SK-N-SH treated with all-trans-retinoic acid at 6 μM for 48 hours (cell line): ENCODE results near the gene INSL3.

Source experiments
- ATAC-seq: fragments of 200-7000 bp; cut with Tn5 transposase; 3 replicates; pipeline ENCODE4 v1.9.1; 2020; ENCODE audit warnings: mild to moderate bottlenecking, moderate library complexity
- BACH2 ChIP-seq: fragments of 250-450 bp; sonication (Bioruptor Pico); IDR thresholded peaks from 2 replicates; pipeline ENCODE4 v1.9.0; 2021; ENCODE audit warnings: mild to moderate bottlenecking, borderline replicate concordance
- CREB5 ChIP-seq: fragments of 250-450 bp; sonication (Bioruptor Pico); IDR thresholded peaks from 2 replicates; pipeline ENCODE4 v1.5.1; 2020; ENCODE audit warnings: low read depth, mild to moderate bottlenecking, moderate library complexity
- CSDC2 ChIP-seq: fragments of 250-450 bp; sonication (Bioruptor Pico); IDR thresholded peaks from 2 replicates; pipeline ENCODE4 v1.5.0; 2020; ENCODE audit warnings: mild to moderate bottlenecking, moderate library complexity
- CSRNP3 ChIP-seq: fragments of 250-450 bp; sonication (Bioruptor Pico); IDR thresholded peaks from 2 replicates; pipeline ENCODE4 v1.5.1; 2021; ENCODE audit warnings: mild to moderate bottlenecking, moderate library complexity
- ESRRG ChIP-seq: fragments of 250-450 bp; sonication (Bioruptor Pico); IDR thresholded peaks from 2 replicates; pipeline ENCODE4 v1.6.1; 2021; ENCODE audit warnings: mild to moderate bottlenecking
- GLIS3 ChIP-seq: fragments of 250-450 bp; sonication (Bioruptor Pico); IDR thresholded peaks from 2 replicates; pipeline ENCODE4 v1.5.0; 2020; ENCODE audit warnings: mild to moderate bottlenecking, moderate library complexity
- ISL1 ChIP-seq: fragments of 250-450 bp; sonication (Bioruptor Pico); IDR thresholded peaks from 2 replicates; pipeline ENCODE4 v2.1.2; 2022; ENCODE audit warnings: mild to moderate bottlenecking, moderate library complexity
- PATZ1 ChIP-seq: fragments of 250-450 bp; sonication (Bioruptor Pico); IDR thresholded peaks from 2 replicates; pipeline ENCODE4 v1.8.0; 2020; ENCODE audit warnings: mild to moderate bottlenecking, moderate library complexity, borderline replicate concordance
- POU6F1 ChIP-seq: fragments of 250-450 bp; sonication (Bioruptor Pico); IDR thresholded peaks from 2 replicates; pipeline ENCODE4 v1.8.0; 2021; ENCODE audit warnings: low read depth, mild to moderate bottlenecking, moderate library complexity, borderline replicate concordance
- RARB ChIP-seq: fragments of 250-450 bp; sonication (Bioruptor Pico); IDR thresholded peaks from 2 replicates; pipeline ENCODE4 v1.8.0; 2021; ENCODE audit warnings: mild to moderate bottlenecking, moderate library complexity
- SNAI2 ChIP-seq: fragments of 250-450 bp; sonication (Bioruptor Pico); IDR thresholded peaks from 2 replicates; pipeline ENCODE4 v1.5.0; 2020; ENCODE audit warnings: mild to moderate bottlenecking, moderate library complexity
- TCF4 ChIP-seq: fragments of 250-450 bp; sonication (Bioruptor Pico); IDR thresholded peaks from 2 replicates; pipeline ENCODE4 v1.8.0; 2021; ENCODE audit warnings: mild to moderate bottlenecking, moderate library complexity, borderline replicate concordance
- TOX ChIP-seq: fragments of 250-450 bp; sonication (Bioruptor Pico); IDR thresholded peaks from 2 replicates; pipeline ENCODE4 v1.8.0; 2021; ENCODE audit warnings: mild to moderate bottlenecking, moderate library complexity, borderline replicate concordance
- TSHZ2 ChIP-seq: fragments of 250-450 bp; sonication (Bioruptor Pico); IDR thresholded peaks from 2 replicates; pipeline ENCODE4 v1.5.0; 2020; ENCODE audit warnings: mild to moderate bottlenecking, moderate library complexity
- ZFP3 ChIP-seq: fragments of 250-450 bp; sonication (Bioruptor Pico); IDR thresholded peaks from 2 replicates; pipeline ENCODE4 v1.5.0; 2020; ENCODE audit warnings: mild to moderate bottlenecking, moderate library complexity
- ZFP30 ChIP-seq: fragments of 450-650 bp; formaldehyde crosslinking; IDR thresholded peaks from 2 replicates; pipeline ENCODE4 v1.5.0; 2022; ENCODE audit warnings: mild to moderate bottlenecking, moderate library complexity
- ZNF70 ChIP-seq: fragments of 450-650 bp; formaldehyde crosslinking; IDR thresholded peaks from 2 replicates; pipeline ENCODE4 v1.5.0; 2020; ENCODE audit warnings: mild to moderate bottlenecking, moderate library complexity
- ZNF8 ChIP-seq: fragments of 450-650 bp; formaldehyde crosslinking; IDR thresholded peaks from 2 replicates; pipeline ENCODE4 v1.5.0; 2020; ENCODE audit warnings: mild to moderate bottlenecking, moderate library complexity

The INSL3 gene

GRCh38 chr19:17863520-17864182 lies 42.3 kb upstream of the INSL3 start (continued):
- TF ChIP-seq TSHZ2 (CRISPR knock-in tag), result no peak
- TF ChIP-seq ESRRG (CRISPR knock-in tag), result no peak

GRCh38 chr19:17862711-17863519 lies 41.6 kb upstream of the INSL3 start:
- TF ChIP-seq ISL1 (CRISPR knock-in tag), result no peak
- no peak for TF ChIP-seq TCF4
- no peak for TF ChIP-seq ZNF70 (CRISPR knock-in tag)
- no peak for TF ChIP-seq TOX
- no peak for TF ChIP-seq TSHZ2 (CRISPR knock-in tag)
- no peak for TF ChIP-seq GLIS3
- TF ChIP-seq POU6F1, result no peak
- TF ChIP-seq CSDC2 (CRISPR knock-in tag), result no peak
- no peak for TF ChIP-seq RARB (CRISPR knock-in tag)
- no peak for ATAC-seq

GRCh38 chr19:17861542-17862402 lies 40.5 kb upstream of the INSL3 start:
- TF ChIP-seq TCF4, result no peak
- no peak for TF ChIP-seq PATZ1
- TF ChIP-seq TOX, result no peak
- TF ChIP-seq ZNF70 (CRISPR knock-in tag), result no peak
- ATAC-seq, result no peak

- no peak for ATAC-seq
- TF ChIP-seq TSHZ2 (CRISPR knock-in tag) (no peak), SNAI2 (CRISPR knock-in tag) (no peak), ZNF8 (CRISPR knock-in tag) (no peak), BACH2 (CRISPR knock-in tag) (no peak), ISL1 (CRISPR knock-in tag) (no peak), ZFP30 (CRISPR knock-in tag) (no peak), ZFP3 (CRISPR knock-in tag) (no peak), CSRNP3 (no peak), GLIS3 (no peak), CSDC2 (CRISPR knock-in tag) (no peak), TCF4 (no peak), ZNF70 (CRISPR knock-in tag) (no peak), CREB5 (CRISPR knock-in tag) (no peak)
Observed at GRCh38 chr19:17860993-17861360, 39.7 kb upstream of the INSL3 start.
